Measurements from ENCODE around the gene CD247.

Gene CD247

GRCh38 chr1:167520711-167521206 lies 2.4 kb upstream of the CD247 start:
- DNase-seq (ENCODE audit: low read depth) = no peak
- in situ Hi-C loops (cut with HindIII; ENCODE audit: low sequenced_read_pairs) = no loop called here
- H3K4me3 ChIP-seq (ENCODE audit: low read depth, low read length) = no peak overlapping the region
- no peak for TF ChIP-seq CTCF (IDR thresholded peaks at IDR 0.05; ENCODE audit: low read depth, low read length, missing control alignments)

DNA sequence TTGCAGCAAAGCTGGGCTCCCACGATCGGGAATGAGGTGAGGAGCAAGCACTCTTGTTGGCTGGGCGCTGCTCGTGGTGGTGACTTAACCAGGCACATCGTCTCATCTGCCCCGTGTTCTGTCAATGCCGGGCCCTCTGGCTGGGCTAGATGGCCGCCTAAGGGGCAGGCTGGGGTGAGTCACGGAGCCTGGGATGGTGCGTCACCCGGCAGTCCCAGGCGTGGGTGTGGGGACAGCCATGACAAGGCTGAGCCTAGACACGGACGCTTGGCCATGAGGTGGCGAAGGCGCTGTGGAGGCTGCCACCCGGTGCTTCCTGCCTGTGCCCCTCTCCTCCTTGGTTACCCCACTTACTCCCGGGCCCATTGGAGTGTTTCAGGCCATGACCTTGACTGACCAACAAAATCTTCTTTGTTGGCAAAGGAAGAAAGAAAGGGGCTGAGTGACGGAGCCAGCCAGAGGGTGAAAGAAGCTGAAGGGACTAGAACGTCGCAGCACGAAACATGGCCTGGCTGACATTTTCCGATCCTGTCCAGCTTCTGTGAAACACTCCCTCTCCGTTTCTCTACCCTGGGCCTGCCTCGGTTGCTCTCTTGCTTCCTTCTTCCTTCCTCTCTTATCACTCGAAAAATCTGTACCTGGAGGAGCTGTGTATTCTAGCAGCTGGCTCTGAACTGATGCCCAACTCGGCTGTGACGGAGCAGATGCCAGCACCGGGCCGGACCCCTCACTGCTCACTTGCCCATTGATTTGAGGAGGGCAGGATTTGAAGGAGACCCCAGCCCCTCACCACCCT lies 596 bp downstream of the CD247 start:
- in situ Hi-C loops (cut with HindIII; ENCODE audit: low sequenced_read_pairs) = no loop called here

GRCh38 chr1:167516404-167517388 lies 1.6 kb downstream of the CD247 start:
- no peak overlapping the region for H3K4me3 ChIP-seq (ENCODE audit: low read depth, low read length)
- no peak for DNase-seq (ENCODE audit: low read depth)
- in situ Hi-C loops (cut with HindIII; ENCODE audit: low sequenced_read_pairs) = no loop called here

More for the DNA sequence above, 596 bp downstream of the CD247 start:
- no peak overlapping the region for H3K4me3 ChIP-seq (ENCODE audit: low read depth, low read length)
- TF ChIP-seq CTCF (IDR thresholded peaks at IDR 0.05; ENCODE audit: low read depth, low read length, missing control alignments) = no peak
- DNase-seq (ENCODE audit: low read depth) = no peak

DNA sequence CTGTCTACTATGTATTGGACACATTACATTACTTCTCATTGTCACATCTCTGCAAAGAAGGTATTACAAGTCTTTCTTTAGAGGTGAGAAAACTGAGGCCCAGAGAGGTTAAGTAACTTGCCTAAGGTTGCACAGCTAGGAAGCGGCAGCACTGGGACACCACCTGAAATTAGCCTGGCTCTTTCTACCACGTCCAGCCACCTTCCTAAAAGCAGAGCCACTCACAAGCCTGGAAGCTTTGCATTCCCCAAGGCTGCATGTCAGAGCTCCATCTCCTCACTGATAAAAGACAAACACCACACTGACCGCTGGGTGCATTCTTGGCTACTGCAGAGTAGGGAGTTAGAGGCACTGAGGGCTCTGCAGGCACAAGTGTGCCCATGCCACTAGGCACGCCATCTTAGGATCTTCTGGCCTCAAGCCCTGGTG lies 2.4 kb downstream of the CD247 start:
- H3K4me3 ChIP-seq (ENCODE audit: low read depth, low read length) = no peak overlapping the region
- DNase-seq (ENCODE audit: low read depth) = no peak
- TF ChIP-seq CTCF (IDR thresholded peaks at IDR 0.05; ENCODE audit: low read depth, low read length, missing control alignments) = no peak
- in situ Hi-C loops (cut with HindIII; ENCODE audit: low sequenced_read_pairs) = no loop called here

More at GRCh38 chr1:167516404-167517388, 1.6 kb downstream of the CD247 start:
- TF ChIP-seq CTCF (IDR thresholded peaks at IDR 0.05; ENCODE audit: low read depth, low read length, missing control alignments) = no peak

DNA sequence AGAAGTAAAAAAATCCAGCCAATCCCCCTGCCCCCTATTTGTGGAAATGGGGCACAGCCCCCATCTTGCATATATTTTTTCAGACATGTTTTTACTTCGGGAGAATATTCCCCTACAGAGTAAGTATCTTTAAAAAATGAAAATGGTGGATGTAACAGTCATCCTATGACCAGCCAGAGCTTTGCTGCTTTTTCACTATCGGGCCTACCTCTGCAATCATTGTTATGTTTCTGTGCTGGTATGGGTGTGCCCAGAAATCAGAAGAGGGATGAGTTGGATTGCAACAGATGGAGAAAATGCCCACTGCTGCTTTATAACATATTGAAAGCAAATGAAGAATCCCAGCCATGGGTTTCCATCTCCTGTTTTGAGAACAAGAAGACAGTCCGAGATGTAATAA lies 2.9 kb downstream of the CD247 start:
- DNase-seq (ENCODE audit: low read depth) = no peak
- in situ Hi-C loops (cut with HindIII; ENCODE audit: low sequenced_read_pairs) = no loop called here
- H3K4me3 ChIP-seq (ENCODE audit: low read depth, low read length) = no peak overlapping the region

More for the DNA sequence above, 2.9 kb downstream of the CD247 start:
- TF ChIP-seq CTCF (IDR thresholded peaks at IDR 0.05; ENCODE audit: low read depth, low read length, missing control alignments) = no peak
